ENCODE results near the gene MMP17.
A peak's percentile ranks its signal among the peaks of the same experiment; 100 is the strongest.
"Not testable (repeated sequence)": the region's sequence is repeated elsewhere in the genome, so short reads cannot be mapped to it uniquely, and the experiment has no call there.

The MMP17 gene

DNA sequence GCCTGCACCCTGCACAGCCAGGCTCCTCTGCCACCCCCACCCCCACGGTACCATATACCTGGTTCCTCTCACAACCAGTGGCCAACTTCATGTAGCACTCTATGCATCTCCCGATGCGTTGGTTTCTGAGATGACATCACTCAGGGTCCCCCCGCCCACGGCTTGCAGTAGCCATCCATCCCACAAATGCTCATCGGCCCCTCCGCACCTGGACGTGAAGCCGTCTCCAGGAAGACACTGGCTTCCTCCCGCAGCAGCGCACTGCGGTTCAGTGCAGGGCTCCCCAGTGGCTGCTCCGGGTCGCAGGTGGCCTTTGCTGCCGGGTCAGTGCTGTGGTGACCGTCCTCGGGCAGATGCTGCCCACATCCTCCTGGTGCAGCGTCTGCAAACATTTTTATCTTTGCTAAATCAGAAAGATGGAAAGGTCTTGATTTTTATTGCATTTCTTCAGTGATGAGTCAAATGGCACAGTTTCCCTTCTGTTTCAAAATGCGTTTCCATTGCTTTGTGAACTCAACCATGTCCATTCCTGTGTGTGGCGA, 27.5 kb upstream of the MMP17 start:
- DNase-seq, result peak in 2 of 3 experiments; percentile 28 to 43

GRCh38 chr12:131801254-131801866, 26.8 kb upstream of the MMP17 start:
- DNase-seq, result no peak

- DNase-seq, result no peak
These were observed 24.2 kb upstream of the MMP17 start for GRCh38 chr12:131803961-131804521.

- no peak for DNase-seq
These were observed 22.8 kb upstream of the MMP17 start for GRCh38 chr12:131805421-131805820.

DNA sequence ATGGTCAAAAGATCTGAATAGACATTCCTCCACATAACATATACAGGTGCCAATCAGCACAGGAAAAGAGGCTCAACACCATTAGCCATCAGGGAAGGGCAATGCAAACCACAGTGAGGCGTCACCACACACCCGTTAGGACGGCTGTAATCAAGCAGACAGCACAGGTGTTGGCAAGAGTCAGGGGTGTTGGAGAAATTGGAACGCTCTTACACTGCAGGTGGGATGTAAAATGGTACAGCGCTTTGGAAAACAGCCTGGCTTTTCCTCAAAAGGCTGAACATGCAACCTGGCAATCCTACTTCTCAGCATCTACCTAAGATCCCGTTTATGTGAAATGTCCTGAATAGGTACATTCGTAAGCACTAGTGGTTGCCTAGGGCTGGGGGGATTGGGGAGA, 21.5 kb upstream of the MMP17 start:
- DNase-seq, result no peak

DNA sequence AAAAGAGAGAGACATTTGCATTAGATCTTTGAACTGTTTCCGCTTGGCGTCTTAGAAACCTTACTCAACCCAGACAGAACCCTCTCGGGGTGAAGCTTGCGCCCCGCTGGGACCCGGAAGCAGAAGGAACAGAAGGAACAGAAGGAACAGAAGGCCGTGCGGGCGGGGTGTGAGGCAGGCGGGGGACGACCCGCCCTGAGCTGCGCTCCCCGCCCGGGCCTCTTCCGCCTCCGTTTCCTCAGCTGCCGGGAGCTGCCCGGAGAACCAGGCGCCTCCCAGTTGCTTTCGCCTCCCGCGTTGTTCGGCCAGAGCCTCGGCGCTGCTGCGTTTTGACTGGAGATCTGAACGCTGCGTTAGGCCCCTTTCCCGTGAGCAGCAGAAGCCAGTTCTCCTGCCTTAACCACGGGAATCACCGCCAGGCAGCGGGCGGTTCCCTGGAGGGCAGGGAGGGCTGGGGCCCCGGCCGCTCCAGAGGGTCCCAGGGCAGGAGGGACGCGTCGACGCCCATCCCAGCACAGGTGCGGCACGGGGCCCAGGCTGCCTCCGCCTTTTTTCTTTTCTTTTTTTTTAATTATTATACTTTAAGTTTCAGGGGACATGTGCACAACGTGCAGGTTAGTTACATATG, 19.3 kb upstream of the MMP17 start:
- peak in 1 of 3 experiments; percentile 31 for DNase-seq

GRCh38 chr12:131809476-131810254, 18.5 kb upstream of the MMP17 start:
- DNase-seq, result not testable (repeated sequence)

GRCh38 chr12:131810726-131811125, 17.5 kb upstream of the MMP17 start:
- DNase-seq, result no peak

DNA sequence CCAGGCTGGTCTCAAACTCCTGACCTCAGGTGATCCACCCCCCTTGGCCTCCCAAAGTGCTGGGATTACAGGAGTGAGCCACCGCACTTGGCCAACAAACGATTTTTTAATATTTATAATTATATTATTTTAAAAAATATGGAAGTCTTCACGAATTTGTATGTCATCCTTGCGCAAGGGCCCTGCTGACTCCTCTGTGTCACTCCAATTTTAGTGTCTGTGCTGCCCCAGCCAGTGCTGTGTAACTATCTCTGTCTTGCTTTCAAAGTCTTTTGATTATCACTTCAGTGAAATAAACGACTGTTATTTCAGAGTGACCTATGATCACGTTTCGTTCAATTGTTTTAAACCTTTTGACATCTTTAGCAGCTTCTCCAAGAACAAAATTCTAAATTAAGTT, 13.1 kb upstream of the MMP17 start:
- DNase-seq, result no peak

- no peak for DNase-seq
These were observed 11.7 kb upstream of the MMP17 start for GRCh38 chr12:131816495-131816894.

DNA sequence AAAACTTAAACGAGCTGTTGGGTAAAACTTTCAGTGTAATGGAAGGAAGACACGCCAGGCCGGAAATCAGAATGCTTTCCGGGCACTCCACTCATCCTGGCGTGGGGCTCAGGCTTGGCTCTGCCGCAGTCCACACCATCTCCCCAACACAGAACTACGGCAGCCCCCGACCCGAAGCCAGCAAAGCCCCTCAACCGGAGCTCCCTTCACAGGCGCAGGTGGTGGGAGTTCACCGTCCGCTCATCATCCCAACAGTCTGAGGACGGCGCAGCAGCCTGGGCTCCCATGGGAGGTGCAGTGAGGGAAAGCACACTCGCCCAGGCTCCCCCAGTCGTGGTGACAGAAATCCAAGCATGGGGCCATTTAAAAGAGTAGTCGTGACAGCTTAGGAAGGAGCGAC, 11.0 kb upstream of the MMP17 start:
- no peak for DNase-seq

- DNase-seq, result no peak
These were observed 9.2 kb upstream of the MMP17 start for GRCh38 chr12:131818821-131819585.

DNA sequence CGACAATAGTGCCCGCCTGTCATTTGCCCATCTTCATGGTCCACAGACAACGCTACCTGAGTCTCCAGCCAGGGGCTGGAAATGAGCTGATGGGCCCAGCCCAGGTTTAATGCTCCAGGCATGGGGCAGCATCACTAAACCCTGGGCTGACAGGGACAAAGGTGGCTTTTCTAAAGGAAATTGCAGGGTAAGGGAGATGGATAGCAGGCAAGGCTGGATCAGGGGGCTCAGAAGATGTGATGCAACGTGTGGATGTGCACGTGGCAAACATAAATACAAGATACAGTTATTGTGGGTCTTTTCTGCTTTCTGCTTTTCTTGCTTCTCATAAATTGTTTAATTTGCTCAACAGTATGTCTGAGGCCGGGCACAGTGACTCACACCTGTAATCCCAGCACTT, 3.7 kb upstream of the MMP17 start:
- no peak for DNase-seq

DNA sequence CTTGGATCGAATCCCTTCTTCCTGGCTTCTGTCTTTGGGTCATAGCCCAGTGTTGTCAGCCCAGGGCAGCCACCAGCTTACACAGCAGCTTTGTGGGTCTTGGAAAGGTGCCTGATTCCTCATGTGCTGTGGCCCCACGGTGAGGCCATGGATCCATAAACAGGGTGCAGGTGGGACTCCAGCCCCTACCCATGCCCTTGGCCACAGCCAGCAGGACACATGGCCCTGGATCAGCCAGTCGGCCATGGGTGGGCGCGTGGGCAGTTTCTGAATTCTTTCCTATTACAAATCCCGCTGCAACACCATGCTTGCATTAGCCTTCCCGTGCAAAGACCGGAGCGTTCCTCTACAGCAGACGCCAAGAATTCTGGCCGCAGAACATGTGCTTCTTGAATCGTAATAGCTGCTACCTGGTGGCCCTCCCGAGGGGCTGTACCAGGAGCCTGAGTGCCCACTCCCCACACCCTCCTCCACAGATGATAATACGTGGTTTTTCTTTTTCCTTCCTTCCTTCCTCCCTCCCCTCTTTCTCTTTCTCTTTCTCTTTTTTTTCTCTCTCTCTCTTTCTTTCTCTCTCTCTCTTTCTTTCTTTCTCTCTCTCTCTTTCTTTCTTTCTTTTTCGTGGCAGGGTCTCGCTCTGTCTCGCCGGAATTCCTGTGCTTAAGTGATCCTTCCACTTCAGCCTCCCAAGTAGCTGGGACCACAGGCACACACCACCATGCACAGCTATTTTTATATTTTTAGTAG, 2.9 kb upstream of the MMP17 start:
- no peak for DNase-seq

DNA sequence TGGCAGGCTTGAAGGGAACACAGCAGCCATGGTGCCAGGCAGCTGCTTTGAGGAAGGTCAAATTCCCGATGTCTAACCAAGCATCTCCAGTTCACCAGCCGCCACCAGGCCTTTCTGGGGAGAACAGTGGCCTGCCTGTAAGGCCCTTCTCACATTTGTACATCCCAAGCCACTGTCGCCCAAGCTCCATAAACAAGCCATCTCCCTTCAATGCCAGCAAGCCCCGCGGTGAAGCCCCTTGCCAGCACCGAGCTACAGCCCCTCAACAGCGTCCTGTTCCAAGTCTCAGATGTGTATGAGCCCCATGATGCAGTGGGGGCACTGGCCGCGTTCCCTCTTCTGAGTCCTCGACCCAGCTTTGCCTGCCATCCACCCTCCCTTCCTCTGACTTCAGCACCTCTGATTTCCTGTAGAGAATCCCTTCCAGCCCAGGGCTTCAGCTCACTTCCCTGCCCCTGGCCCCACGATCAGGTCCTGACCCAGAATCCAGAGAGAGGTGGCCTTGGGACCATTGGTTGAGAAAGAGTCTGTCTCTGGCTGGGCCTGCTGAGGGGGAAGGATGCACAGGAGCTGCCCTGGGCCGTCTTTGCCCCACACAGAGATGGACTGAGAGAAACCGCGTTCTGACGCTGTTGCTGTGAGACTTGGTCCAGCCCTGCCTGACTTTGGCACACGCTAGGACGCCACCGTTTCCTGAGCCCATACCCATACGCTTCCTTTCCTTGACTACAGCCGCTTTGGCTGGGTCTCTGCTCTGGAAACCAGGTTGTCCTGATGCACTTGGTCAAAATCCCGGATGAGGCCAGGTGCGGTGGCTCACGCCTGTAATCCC, 1.9 kb upstream of the MMP17 start:
- no peak for DNase-seq

GRCh38 chr12:131828671-131829355, 620 bp downstream of the MMP17 start:
- peak in 2 of 3 experiments; percentile 60 to 71 for DNase-seq

GRCh38 chr12:131829356-131829747, 1.2 kb downstream of the MMP17 start:
- peak in 2 of 3 experiments; percentile 60 to 71 for DNase-seq

GRCh38 chr12:131829791-131830334, 1.7 kb downstream of the MMP17 start:
- DNase-seq, result peak in 2 of 3 experiments; percentile 62 to 74

- peak; percentile 58 to 92 (median 89) for DNase-seq
These were observed 2.2 kb downstream of the MMP17 start for GRCh38 chr12:131830335-131830913.
